Temporal lobe (tissue), 2 donors: ENCODE results near the gene GYS1. TPM values are rescaled to one million over a fixed set of nuclear protein-coding genes. Genes with fewer than 3 reads are reported as not detected.

Experiments used
- small RNA-seq: library from RNA; depleted of rRNA; stranded (forward); fragments of <200 nt; gene quantifications from one replicate; pipeline ENCODE3, GENCODE V24; 2014; ENCODE audit warnings: low replicate concordance
- total RNA-seq: library from RNA; depleted of rRNA; stranded (reverse); fragments of >200 nt; gene quantifications from one replicate; pipeline ENCODE4 v1.2.3, GENCODE V29; 2014

GYS1 gene
- total RNA-seq, 1 donor from 2014 or later, result 13.8 TPM

Small RNA genes within 50 kb of the gene (small RNA-seq; reads per million reads assigned to genes)
- gene AC026803.1 (not detected), gene MIR6798 (not detected)

Other genes with a start within 250 kb of the GYS1 start
- gene IZUMO1, start 246.4 kb downstream of the GYS1 start, total RNA-seq, result not detected
- gene FUT1, start 240.7 kb downstream of the GYS1 start, total RNA-seq, result 0.49 TPM
- not detected for gene FGF21, start 237.8 kb downstream of the GYS1 start, total RNA-seq
- 7.1 TPM for gene BCAT2, start 182.3 kb downstream of the GYS1 start, total RNA-seq
- 1.7 TPM for gene HSD17B14, start 156.8 kb downstream of the GYS1 start, total RNA-seq
- 2.0 TPM for gene PLEKHA4, start 124.7 kb downstream of the GYS1 start, total RNA-seq
- gene PPP1R15A, start 120.9 kb downstream of the GYS1 start, total RNA-seq, result 23.1 TPM
- gene TULP2, start 94.6 kb downstream of the GYS1 start, total RNA-seq, result not detected
- 45.5 TPM for gene NUCB1, start 93.0 kb downstream of the GYS1 start, total RNA-seq
- gene DHDH, start 59.6 kb downstream of the GYS1 start, total RNA-seq, result 0.49 TPM
- 15.2 TPM for gene BAX, start 38.4 kb downstream of the GYS1 start, total RNA-seq
- 634 TPM for gene FTL, start 28.0 kb downstream of the GYS1 start, total RNA-seq
- gene RUVBL2, start 578 bp upstream of the GYS1 start, total RNA-seq, result 60.5 TPM
- gene LHB, start 23.8 kb upstream of the GYS1 start, total RNA-seq, result not detected
- not detected for gene CGB3, start 31.0 kb upstream of the GYS1 start, total RNA-seq
- not detected for gene CGB2, start 38.6 kb upstream of the GYS1 start, total RNA-seq
- gene CGB1, start 43.6 kb upstream of the GYS1 start, total RNA-seq, result not detected
- not detected for gene CGB5, start 50.5 kb upstream of the GYS1 start, total RNA-seq
- gene CGB8, start 55.8 kb upstream of the GYS1 start, total RNA-seq, result not detected
- gene CGB7, start 64.4 kb upstream of the GYS1 start, total RNA-seq, result not detected
- not detected for gene NTF4, start 71.5 kb upstream of the GYS1 start, total RNA-seq
- gene KCNA7, start 79.4 kb upstream of the GYS1 start, total RNA-seq, result not detected
- 110 TPM for gene SNRNP70, start 92.1 kb upstream of the GYS1 start, total RNA-seq
- 19.7 TPM for gene LIN7B, start 121.1 kb upstream of the GYS1 start, total RNA-seq
- 0.25 TPM for gene C19orf73, start 125.8 kb upstream of the GYS1 start, total RNA-seq
- gene PPFIA3, start 126.2 kb upstream of the GYS1 start, total RNA-seq, result 33.9 TPM
- gene HRC, start 162.1 kb upstream of the GYS1 start, total RNA-seq, result 0.25 TPM
- 4.2 TPM for gene TRPM4, start 164.5 kb upstream of the GYS1 start, total RNA-seq